SH-SY5Y (cell line): ENCODE results near the gene TSPEAR.
A peak's percentile ranks its signal among the peaks of the same experiment; 100 is the strongest.
"Not testable (repeated sequence)": the region's sequence is repeated elsewhere in the genome, so short reads cannot be mapped to it uniquely, and the experiment has no call there.

Experiments used
- GATA2 ChIP-seq: IDR thresholded peaks from 2 replicates; pipeline ENCODE4 v1.6.1; 2011; ENCODE audit warnings: mild to moderate bottlenecking, low read depth, low read length
- GATA3 ChIP-seq: IDR thresholded peaks from 2 replicates; pipeline ENCODE4 v1.6.1; 2011; ENCODE audit warnings: low read depth, mild to moderate bottlenecking, low read length, moderate library complexity

The TSPEAR gene

GRCh38 chr21:44589094-44589493 is 122.3 kb downstream of the TSPEAR start:
- TF ChIP-seq GATA3 (no peak), GATA2 (no peak)

GRCh38 chr21:44585892-44586291 is 125.5 kb downstream of the TSPEAR start:
- TF ChIP-seq GATA3 (no peak), GATA2 (no peak)

- TF ChIP-seq GATA3 (no peak), GATA2 (no peak)
Measured at GRCh38 chr21:44583800-44584147, 127.6 kb downstream of the TSPEAR start.

GRCh38 chr21:44583089-44583799 is 128.1 kb downstream of the TSPEAR start:
- TF ChIP-seq GATA2 (no peak), GATA3 (no peak)

GRCh38 chr21:44582055-44582454 is 129.3 kb downstream of the TSPEAR start:
- no peak for TF ChIP-seq GATA3
- peak; percentile 26; the same call in 1 of the 2 replicates for TF ChIP-seq GATA2

GRCh38 chr21:44581158-44581557 is 130.2 kb downstream of the TSPEAR start:
- no peak for TF ChIP-seq GATA2

GRCh38 chr21:44580231-44580821 is 131.0 kb downstream of the TSPEAR start, which contains the start of gene KRTAP10-5:
TSS of gene KRTAP10-5 (minus strand) at chr21:44580604. CDS start at chr21:44580578, 26 bp downstream.
- not testable (repeated sequence) for TF ChIP-seq GATA2, GATA3

- TF ChIP-seq GATA2: no peak
- TF ChIP-seq GATA3: no peak
Measured at GRCh38 chr21:44579833-44580144, 131.6 kb downstream of the TSPEAR start.

GRCh38 chr21:44579056-44579832 is 132.1 kb downstream of the TSPEAR start:
- no peak for TF ChIP-seq GATA3
- no peak for TF ChIP-seq GATA2

GRCh38 chr21:44578371-44579055 is 132.9 kb downstream of the TSPEAR start:
- TF ChIP-seq GATA2: no peak
- no peak for TF ChIP-seq GATA3

GRCh38 chr21:44576025-44576420 is 135.3 kb downstream of the TSPEAR start:
- TF ChIP-seq GATA3 (no peak), GATA2 (no peak)

- TF ChIP-seq GATA2: no peak
- TF ChIP-seq GATA3: no peak
Measured at GRCh38 chr21:44575307-44576024, 135.9 kb downstream of the TSPEAR start.

GRCh38 chr21:44574457-44575306 is 136.7 kb downstream of the TSPEAR start:
- TF ChIP-seq GATA2 (no peak), GATA3 (no peak)
